Panc1 (cell line): ENCODE results near the gene RNU6-8. TPM values are rescaled to one million over a fixed set of nuclear protein-coding genes. Genes with fewer than 3 reads are reported as not detected.

Source experiments
- ATAC-seq: fragments of 200-7000 bp; cut with Tn5 transposase; 2 replicates; pipeline ENCODE4 v1.9.1; 2020; ENCODE audit warnings: mild to moderate bottlenecking, moderate library complexity
- BruUV-seq: library from RNA; stranded (reverse); fragments of 400-500 nt; replicated peaks from 2 replicates; lab custom pipeline; 2021; lab: Mats Ljungman, UMichigan
- CTCF ChIA-PET: fragments of 300-600 bp; sonication (Branson Sonifier 250); formaldehyde crosslinking; loops from one replicate; lab custom pipeline; 2022; ENCODE audit warnings: antibody characterized with exemption; lab: Charles Lee
- POLR2A ChIA-PET: fragments of 300-600 bp; sonication (Branson Sonifier 250); formaldehyde crosslinking; loops from one replicate; lab custom pipeline; 2022; ENCODE audit warnings: antibody characterized with exemption; lab: Charles Lee
- DNase-seq: peaks from one replicate; pipeline ENCODE4 v3.0.0-alpha.2; 2010; ENCODE audit warnings: low read depth, low spot score
- H3K27ac ChIP-seq: 2 replicates; pipeline ENCODE4 v1.5.1; 2011; ENCODE audit warnings: mild to moderate bottlenecking, low read length, inconsistent platforms
- H3K27me3 ChIP-seq: fragments of 200-500 bp; sonication (Bioruptor generic); 2 replicates; pipeline ENCODE4 v1.6.0; 2014; ENCODE audit warnings: low read length, inconsistent platforms; ENCODE audit not compliant: control insufficient read depth, insufficient read depth
- H3K36me3 ChIP-seq: fragments of 200-500 bp; sonication (Bioruptor generic); 2 replicates; pipeline ENCODE4 v1.5.1; 2014; ENCODE audit warnings: inconsistent platforms, mild to moderate bottlenecking, low read length, moderate library complexity; ENCODE audit not compliant: control insufficient read depth, insufficient read depth
- H3K4me1 ChIP-seq: 2 replicates; pipeline ENCODE4 v1.5.1; 2011; ENCODE audit warnings: inconsistent platforms, mild to moderate bottlenecking, low read length, moderate library complexity; ENCODE audit not compliant: control insufficient read depth, insufficient read depth
- H3K4me3 ChIP-seq, 2 experiments: 2 replicates each; pipeline ENCODE4 v1.5.1; 2011 to 2012; ENCODE audit warnings: low read depth in 2 of 2, low read length in 2 of 2, mild to moderate bottlenecking in 2 of 2, inconsistent platforms in 1 of 2, moderate library complexity in 1 of 2
- H3K9me3 ChIP-seq: fragments of 200-500 bp; sonication (Bioruptor generic); 2 replicates; pipeline ENCODE4 v1.5.1; 2014; ENCODE audit warnings: low read depth, mild to moderate bottlenecking, inconsistent platforms, low read length, moderate library complexity; ENCODE audit not compliant: control insufficient read depth, insufficient read depth
- CTCF ChIP-seq: fragments of 450-650 bp; IDR thresholded peaks from 2 replicates; pipeline ENCODE4 v1.5.1; 2017; ENCODE audit warnings: mild to moderate bottlenecking
- POLR2AphosphoS5 ChIP-seq: IDR thresholded peaks from 2 replicates; pipeline ENCODE4 v1.6.1; 2012; ENCODE audit warnings: mild to moderate bottlenecking, low read depth, low read length, moderate library complexity
- REST ChIP-seq, 2 experiments: IDR thresholded peaks; 2 replicates each; pipeline ENCODE4 v1.6.1; 2011 to 2012; ENCODE audit warnings: low read depth in 2 of 2, control low read depth in 1 of 2, low read length in 1 of 2, mild to moderate bottlenecking in 1 of 2, moderate library complexity in 1 of 2; ENCODE audit not compliant: insufficient read depth in 1 of 2
- SIN3A ChIP-seq: IDR thresholded peaks from 2 replicates; pipeline ENCODE4 v1.6.1; 2012; ENCODE audit warnings: low read depth, mild to moderate bottlenecking, low read length, moderate library complexity, borderline replicate concordance; ENCODE audit not compliant: insufficient read depth
- TCF7L2 ChIP-seq: IDR thresholded peaks from 2 replicates; pipeline ENCODE4 v1.6.1; 2011; ENCODE audit warnings: mild to moderate bottlenecking, low read depth, low read length, inconsistent platforms
- in situ Hi-C: cut with HindIII; loops from 2 replicates; pipeline ENCODE4 v1.10.0; 2016; ENCODE audit warnings: low sequenced_read_pairs, low pct_unique_long_range_greater_than_20kb
- intact Hi-C: fragments of 100-400 bp; cut with micrococcal nuclease; formaldehyde crosslinking; loops from one replicate; pipeline ENCODE4 v1.10.0; 2022; ENCODE audit not compliant: unreplicated experiment
- total RNA-seq: library from RNA; stranded (reverse); gene quantifications from one replicate; pipeline ENCODE4 v1.2.1, GENCODE V29; 2021; ENCODE audit not compliant: unreplicated experiment

Gene RNU6-8
- total RNA-seq, 1 experiment from 2014 or later = not detected

GRCh38 chr14:32217301-32217700 is 14.2 kb upstream of the RNU6-8 start:
- Histone ChIP-seq H3K4me3 (no peak overlapping the region), H3K27ac (no peak overlapping the region), H3K4me1 (no peaks in the 10 kb centered on the region), H3K27me3 (no peaks in the 10 kb centered on the region), H3K36me3 (no peaks in the 10 kb centered on the region), H3K9me3 (no peaks in the 10 kb centered on the region)
- TF ChIP-seq SIN3A (no peak), REST (IDR thresholded peaks at IDR 0.05; ENCODE audit: insufficient read depth in 1 of 2, low read depth in 2 of 2, low read length in 1 of 2) (no peak)
- no peak for DNase-seq
- CTCF ChIA-PET = no interaction called here
- in situ Hi-C loops = no loop called here
- ATAC-seq = no peak
- BruUV-seq = no TSS peak
- POLR2A ChIA-PET = no interaction called here
- intact Hi-C loops = no loop called here

GRCh38 chr14:32212833-32213232 is 9.8 kb upstream of the RNU6-8 start:
- H3K27ac ChIP-seq = no peak overlapping the region
- H3K9me3 ChIP-seq = no peaks in the 10 kb centered on the region
- no peaks in the 10 kb centered on the region for H3K4me1 ChIP-seq
- no peak for TF ChIP-seq TCF7L2
- no peak for TF ChIP-seq SIN3A
- TF ChIP-seq POLR2AphosphoS5 = no peak
- TF ChIP-seq CTCF = no peak
- no peak for TF ChIP-seq REST (IDR thresholded peaks at IDR 0.05; ENCODE audit: insufficient read depth in 1 of 2, low read depth in 2 of 2, low read length in 1 of 2)
- no peaks in the 10 kb centered on the region for H3K27me3 ChIP-seq
- no peaks in the 10 kb centered on the region for H3K36me3 ChIP-seq
- intact Hi-C loops (no loop called here), in situ Hi-C loops (no loop called here)
- ChIA-PET POLR2A (no interaction called here), CTCF (no interaction called here)
- ATAC-seq (no peak), DNase-seq (no peak)
- BruUV-seq = no TSS peak
- H3K4me3 ChIP-seq = no peak overlapping the region
